Measurements from ENCODE around the gene FAM184A.

FAM184A gene

GRCh38 chr6:119040229-119040628 is 38.2 kb downstream of the FAM184A start:
- no peak for TF ChIP-seq CTCF (IDR thresholded peaks at IDR 0.05; ENCODE audit: borderline replicate concordance, insufficient read depth, low read depth, low read length)
- H3K4me3 ChIP-seq (ENCODE audit: low read depth, low read length), result no peak overlapping the region

- no peak for TF ChIP-seq CTCF (IDR thresholded peaks at IDR 0.05; ENCODE audit: borderline replicate concordance, insufficient read depth, low read depth, low read length)
These were observed 40.4 kb downstream of the FAM184A start for GRCh38 chr6:119037941-119038623.

GRCh38 chr6:119037264-119037663 is 41.2 kb downstream of the FAM184A start:
- TF ChIP-seq CTCF (IDR thresholded peaks at IDR 0.05; ENCODE audit: borderline replicate concordance, insufficient read depth, low read depth, low read length), result no peak
- no peak overlapping the region for H3K4me3 ChIP-seq (ENCODE audit: low read depth, low read length)

More at GRCh38 chr6:119037941-119038623, 40.4 kb downstream of the FAM184A start:
- no peak overlapping the region for H3K4me3 ChIP-seq (ENCODE audit: low read depth, low read length)

GRCh38 chr6:119036081-119036480 is 42.4 kb downstream of the FAM184A start:
- TF ChIP-seq CTCF (IDR thresholded peaks at IDR 0.05; ENCODE audit: borderline replicate concordance, insufficient read depth, low read depth, low read length), result no peak
- H3K4me3 ChIP-seq (ENCODE audit: low read depth, low read length), result no peak overlapping the region

- H3K4me3 ChIP-seq (ENCODE audit: low read depth, low read length), result no peak overlapping the region
- no peak for TF ChIP-seq CTCF (IDR thresholded peaks at IDR 0.05; ENCODE audit: borderline replicate concordance, insufficient read depth, low read depth, low read length)
These were observed 43.0 kb downstream of the FAM184A start for GRCh38 chr6:119035459-119035858.

GRCh38 chr6:119034827-119035458 is 43.5 kb downstream of the FAM184A start:
- no peak for TF ChIP-seq CTCF (IDR thresholded peaks at IDR 0.05; ENCODE audit: borderline replicate concordance, insufficient read depth, low read depth, low read length)
- no peak overlapping the region for H3K4me3 ChIP-seq (ENCODE audit: low read depth, low read length)

- TF ChIP-seq CTCF (IDR thresholded peaks at IDR 0.05; ENCODE audit: borderline replicate concordance, insufficient read depth, low read depth, low read length), result no peak
- no peak overlapping the region for H3K4me3 ChIP-seq (ENCODE audit: low read depth, low read length)
These were observed 46.0 kb downstream of the FAM184A start for GRCh38 chr6:119032428-119032827.

All from GM12875 (cell line).